NB4 (cell line): ENCODE results near the gene TTC1.

ENCODE experiments used
- DNase-seq: peaks from one replicate; pipeline ENCODE4 v3.0.0; 2010; ENCODE audit warnings: low read depth
- H3K4me3 ChIP-seq: one replicate; pipeline ENCODE4 v1.5.1; 2011; ENCODE audit warnings: mild to moderate bottlenecking, low read depth, low read length, moderate library complexity
- CTCF ChIP-seq: IDR thresholded peaks from one replicate; pipeline ENCODE4 v1.5.1; 2012; ENCODE audit warnings: low read depth, low read length
- MAX ChIP-seq: IDR thresholded peaks from 2 replicates; pipeline ENCODE4 v1.6.1; 2011; ENCODE audit warnings: low read depth, low read length
- MYC ChIP-seq: IDR thresholded peaks from 2 replicates; pipeline ENCODE4 v1.6.1; 2011; ENCODE audit warnings: low read depth, low read length
- POLR2A ChIP-seq: IDR thresholded peaks from 2 replicates; pipeline ENCODE4 v1.6.1; 2011; ENCODE audit warnings: mild to moderate bottlenecking; ENCODE audit not compliant: insufficient read length; ENCODE audit errors: extremely low read depth

TTC1 gene

GRCh38 chr5:160088805-160089204 is 79.9 kb downstream of the TTC1 start:
- H3K4me3 ChIP-seq, result no peak overlapping the region
- DNase-seq, result no peak
- TF ChIP-seq MAX, result no peak
- TF ChIP-seq CTCF, result no peak
- no peak for TF ChIP-seq POLR2A
- TF ChIP-seq MYC, result no peak

GRCh38 chr5:160089531-160089930 is 80.6 kb downstream of the TTC1 start:
- DNase-seq, result no peak
- TF ChIP-seq CTCF (no peak), POLR2A (no peak)
- H3K4me3 ChIP-seq, result no peak overlapping the region

GRCh38 chr5:160090059-160090458 is 81.1 kb downstream of the TTC1 start:
- no peak for TF ChIP-seq MAX
- TF ChIP-seq MYC, result no peak
- TF ChIP-seq CTCF, result no peak
- H3K4me3 ChIP-seq, result no peak overlapping the region
- no peak for DNase-seq

GRCh38 chr5:160092514-160092913 is 83.6 kb downstream of the TTC1 start:
- no peak for DNase-seq
- TF ChIP-seq CTCF (no peak), MYC (no peak), POLR2A (no peak), MAX (no peak)
- no peak overlapping the region for H3K4me3 ChIP-seq

- no peak for DNase-seq
- H3K4me3 ChIP-seq, result no peak overlapping the region
- TF ChIP-seq MYC (no peak), MAX (no peak), CTCF (no peak), POLR2A (no peak)
Measured at GRCh38 chr5:160092960-160093707, 84.2 kb downstream of the TTC1 start.

- no peak overlapping the region for H3K4me3 ChIP-seq
- DNase-seq, result no peak
- no peak for TF ChIP-seq CTCF
- TF ChIP-seq POLR2A, result no peak
- TF ChIP-seq MAX, result no peak
- TF ChIP-seq MYC, result no peak
Measured at GRCh38 chr5:160096178-160096577, 87.2 kb downstream of the TTC1 start.
